ENCODE data around the gene SUDS3.

- TF ChIP-seq CTCF (IDR thresholded peaks at IDR 0.05; ENCODE audit: low read length): no peak
- no peak for TF ChIP-seq EZH2 (IDR thresholded peaks at IDR 0.05; ENCODE audit: borderline replicate concordance, low read length)
Observed at GRCh38 chr12:118354903-118355302, 21.5 kb upstream of the SUDS3 start.

All from OCI-LY1 (cell line).